PFSK-1 (cell line): ENCODE data around the gene RAD51B.

Experiments used
- POLR2AphosphoS5 ChIP-seq: IDR thresholded peaks from 2 replicates; pipeline ENCODE4 v1.6.1; 2012; ENCODE audit warnings: low read depth, mild to moderate bottlenecking, control low read depth, low read length, moderate library complexity
- REST ChIP-seq, 2 experiments: IDR thresholded peaks; 2 replicates each; pipeline versions ENCODE4 v1.6.1 to v1.8.0; 2011 to 2012; ENCODE audit warnings: low read depth in 2 of 2, low read length in 2 of 2, control low read depth in 1 of 2, inconsistent platforms in 1 of 2, mild to moderate bottlenecking in 1 of 2, moderate library complexity in 1 of 2; ENCODE audit not compliant: insufficient read depth in 1 of 2

- TF ChIP-seq REST (IDR thresholded peaks at IDR 0.05; ENCODE audit: insufficient read depth in 1 of 2, low read depth in 2 of 2, low read length in 2 of 2) (no peak), POLR2AphosphoS5 (no peak)
Observed at GRCh38 chr14:68203871-68204270, 384.3 kb downstream of the RAD51B start.
